ENCODE measurements around the gene PCDHGA2. TPM values are rescaled to one million over a fixed set of nuclear protein-coding genes. Genes with fewer than 3 reads are reported as not detected.
"Not testable (repeated sequence)": the region's sequence is repeated elsewhere in the genome, so short reads cannot be mapped to it uniquely, and the experiment has no call there.

The PCDHGA2 gene
- total RNA-seq: under 1 TPM in 4 of 5 experiments, not detected in 1; 0.10 to 0.15 (median 0.11) TPM
- not detected for polyA plus RNA-seq
- 0.40 reads per million for total RNA-seq

DNA sequence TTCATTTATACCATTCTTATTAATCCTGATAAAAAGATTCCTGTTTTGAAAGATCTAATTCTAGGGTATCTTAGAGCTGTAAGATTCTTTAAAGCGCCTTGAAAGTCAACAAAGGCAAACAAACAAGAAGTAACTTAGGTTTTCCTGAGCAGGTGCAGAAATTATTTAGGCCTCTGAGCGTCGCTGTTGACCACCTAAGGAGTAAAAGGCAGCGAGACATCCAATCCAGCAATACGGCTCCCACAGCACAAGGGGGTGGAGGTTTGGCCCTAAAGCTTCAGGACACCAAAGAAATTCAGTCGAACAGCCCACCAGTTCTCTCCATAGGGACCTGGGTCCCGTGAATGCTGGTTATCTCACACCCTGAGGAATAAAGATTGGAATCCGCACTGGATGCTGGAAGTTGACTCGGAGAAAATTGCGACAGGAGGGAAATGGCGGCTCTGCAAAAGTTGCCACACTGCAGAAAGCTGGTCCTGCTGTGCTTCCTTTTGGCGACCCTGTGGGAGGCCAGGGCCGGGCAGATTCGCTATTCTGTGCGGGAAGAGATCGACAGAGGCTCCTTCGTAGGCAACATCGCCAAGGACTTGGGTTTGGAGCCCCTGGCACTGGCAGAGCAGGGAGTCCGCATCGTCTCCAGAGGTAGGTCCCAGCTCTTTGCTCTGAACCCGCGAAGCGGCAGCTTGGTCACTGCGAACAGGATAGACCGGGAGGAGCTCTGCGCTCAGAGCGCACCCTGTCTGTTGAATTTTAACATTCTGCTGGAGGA lies at the start of gene PCDHGA2:
PCDHGA2 (plus strand) TSS at position 223 of the 769 bp plus-strand sequence.
- H3K4me3 Mint-ChIP-seq: peak within 1 kb of the TSS in 3 of 10 donors; percentile 32 to 77 (median 45)
- H3K9me3 Mint-ChIP-seq: peaks cover 15 to 98% (median 72%) of the 10 kb centered on the region in 11 donors
- H3K36me3 Mint-ChIP-seq: peaks cover 7 to 66% (median 8%) of the 10 kb centered on the region in 5 donors
- Histone ChIP-seq H3K27me3 (ENCODE audit: control insufficient read depth in 2 of 2, insufficient read depth in 2 of 2, low read length in 2 of 2) (peaks cover 0 to 17% of the 10 kb centered on the region in 2 donors), H3K36me3 (ENCODE audit: control insufficient read depth in 2 of 3, insufficient read depth in 3 of 3, low read length in 3 of 3) (no peaks in the 10 kb centered on the region), H3K4me1 (ENCODE audit: control insufficient read depth in 2 of 2, insufficient read depth in 2 of 2, low read length in 2 of 2) (no peaks in the 10 kb centered on the region), H3K9me3 (ENCODE audit: control insufficient read depth in 2 of 3, low read length in 3 of 3) (peaks cover 0 to 41% (median 5%) of the 10 kb centered on the region in 3 experiments), H3K27ac (ENCODE audit: low read depth, low read length) (no peak within 1 kb of the TSS), H3K4me3 (ENCODE audit: low read length) (no peak within 1 kb of the TSS)
- ATAC-seq (no peak), DNase-seq (no peak)
- ChIA-PET CTCF (no interaction called here), POLR2A (no interaction called here)
- H3K27ac Mint-ChIP-seq: no peak within 1 kb of the TSS
- intact Hi-C loops (cut with micrococcal nuclease): no loop called here
- H3K4me1 Mint-ChIP-seq: peaks cover 0 to 1% (median 0%) of the 10 kb centered on the region in 7 donors
- H3K27me3 Mint-ChIP-seq: peaks cover 67 to 90% (median 87%) of the 10 kb centered on the region in 5 donors

DNA sequence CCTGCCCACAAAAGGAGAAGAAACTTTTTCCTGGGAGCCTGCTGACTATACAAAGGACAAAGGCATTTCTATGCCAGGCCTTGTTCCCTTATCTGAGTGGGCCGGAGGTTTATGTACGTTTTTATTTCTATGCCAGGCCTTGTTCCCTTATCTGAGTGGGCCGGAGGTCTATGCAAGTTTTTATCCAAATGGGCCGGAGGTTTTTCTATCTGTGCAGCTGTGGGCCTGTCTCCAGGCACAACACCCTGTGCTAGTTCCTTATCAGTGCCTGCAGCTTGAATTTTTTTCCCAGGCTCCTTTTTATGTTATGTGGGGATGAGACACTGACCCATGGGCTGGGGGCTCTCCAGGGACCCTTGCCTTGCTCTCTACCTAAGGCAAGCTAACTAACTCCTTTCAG lies 40.2 kb upstream of the PCDHGA2 start:
- ChIA-PET CTCF (no interaction called here), POLR2A (no interaction called here)
- H3K9me3 Mint-ChIP-seq: peaks cover 19 to 100% (median 64%) of the 10 kb centered on the region in 11 donors
- H3K4me3 ChIP-seq (ENCODE audit: low read length): no peak overlapping the region
- H3K27ac ChIP-seq (ENCODE audit: low read depth, low read length): no peak overlapping the region
- intact Hi-C loops (cut with micrococcal nuclease): no loop called here
- H3K4me1 ChIP-seq (ENCODE audit: control insufficient read depth in 2 of 2, insufficient read depth in 2 of 2, low read length in 2 of 2): no peaks in the 10 kb centered on the region
- H3K9me3 ChIP-seq (ENCODE audit: control insufficient read depth in 2 of 3, low read length in 3 of 3): peaks cover 0 to 62% (median 16%) of the 10 kb centered on the region in 3 experiments
- peaks cover 3 to 59% (median 54%) of the 10 kb centered on the region in 5 donors for H3K36me3 Mint-ChIP-seq
- H3K4me3 Mint-ChIP-seq: no peak overlapping the region
- no peak for ATAC-seq
- H3K36me3 ChIP-seq (ENCODE audit: control insufficient read depth in 2 of 3, insufficient read depth in 3 of 3, low read length in 3 of 3): no peaks in the 10 kb centered on the region
- H3K4me1 Mint-ChIP-seq: no peaks in the 10 kb centered on the region
- no peaks in the 10 kb centered on the region for H3K27me3 Mint-ChIP-seq
- DNase-seq: no peak
- H3K27me3 ChIP-seq (ENCODE audit: control insufficient read depth in 2 of 2, insufficient read depth in 2 of 2, low read length in 2 of 2): no peaks in the 10 kb centered on the region
- no peak overlapping the region for H3K27ac Mint-ChIP-seq

DNA sequence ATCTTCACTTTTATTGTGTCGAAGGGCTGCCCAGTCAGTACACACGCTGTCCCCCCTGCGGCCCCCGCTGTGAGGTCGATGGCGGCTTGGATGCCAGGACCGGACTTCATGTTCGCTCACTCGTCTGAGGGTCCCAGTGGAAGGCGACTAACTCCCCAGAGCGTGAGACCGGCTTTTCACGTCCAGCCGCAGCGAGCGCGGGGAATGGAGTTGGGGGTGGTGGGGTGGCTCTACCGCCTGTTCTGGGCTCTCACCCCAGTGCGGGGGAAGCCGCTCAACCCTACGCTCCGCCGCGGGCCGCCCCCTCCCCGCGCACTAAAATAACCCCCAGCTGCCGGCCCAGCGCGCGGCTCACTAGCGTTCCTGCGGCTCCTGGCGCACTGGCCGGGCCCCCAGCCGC lies 34.8 kb upstream of the PCDHGA2 start, which contains the start of gene SLC25A2:
SLC25A2 (minus strand) TSS at position 294 of the 400 bp plus-strand sequence; CDS start at position 110, 184 bp downstream.
- Mint-ChIP-seq H3K27ac (peak within 1 kb of the TSS in 1 of 9 donors; percentile 29), H3K36me3 (peaks cover 2 to 34% (median 24%) of the 10 kb centered on the region in 5 donors), H3K4me1 (no peaks in the 10 kb centered on the region), H3K27me3 (no peaks in the 10 kb centered on the region), H3K4me3 (peak within 1 kb of the TSS in 2 of 10 donors; percentile 21 to 26), H3K9me3 (peaks cover 7 to 97% (median 63%) of the 10 kb centered on the region in 11 donors)
- Histone ChIP-seq H3K4me1 (ENCODE audit: control insufficient read depth in 2 of 2, insufficient read depth in 2 of 2, low read length in 2 of 2) (no peaks in the 10 kb centered on the region), H3K4me3 (ENCODE audit: low read length) (no peak within 1 kb of the TSS), H3K36me3 (ENCODE audit: control insufficient read depth in 2 of 3, insufficient read depth in 3 of 3, low read length in 3 of 3) (no peaks in the 10 kb centered on the region), H3K27me3 (ENCODE audit: control insufficient read depth in 2 of 2, insufficient read depth in 2 of 2, low read length in 2 of 2) (no peaks in the 10 kb centered on the region), H3K27ac (ENCODE audit: low read depth, low read length) (no peak within 1 kb of the TSS), H3K9me3 (ENCODE audit: control insufficient read depth in 2 of 3, low read length in 3 of 3) (peaks cover 4 to 85% (median 25%) of the 10 kb centered on the region in 3 experiments)
- ATAC-seq (no peak), DNase-seq (no peak)
- CTCF ChIA-PET: interaction anchor here (0.6 kb wide), 1 partner anchor 215 kb away, joined by 3 read pairs; no protein-coding TSS in a partner anchor
- POLR2A ChIA-PET: no interaction called here
- intact Hi-C loops (cut with micrococcal nuclease): no loop called here

DNA sequence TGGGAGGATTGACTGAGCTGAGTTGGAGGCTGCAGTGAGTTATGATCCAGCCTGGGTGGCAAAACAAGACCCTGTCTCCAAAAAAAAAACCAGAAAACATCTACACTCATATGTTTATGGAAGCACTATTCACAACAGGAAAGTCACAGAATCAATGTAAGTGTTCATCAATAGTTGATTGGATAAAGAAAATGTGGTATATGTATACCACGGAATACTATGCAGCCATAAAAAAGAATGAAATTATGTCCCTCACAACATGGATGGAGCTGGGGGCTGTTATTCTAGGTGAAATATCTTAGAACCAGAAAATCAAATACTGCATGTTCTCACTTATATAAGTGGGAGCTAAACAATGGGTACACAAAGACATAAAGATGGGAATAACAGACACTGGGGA lies 31.9 kb upstream of the PCDHGA2 start:
- ATAC-seq (no peak), DNase-seq (no peak)
- H3K9me3 Mint-ChIP-seq: peaks cover 8 to 97% (median 74%) of the 10 kb centered on the region in 11 donors
- POLR2A ChIA-PET: no interaction called here
- intact Hi-C loops (cut with micrococcal nuclease): no loop called here
- no peaks in the 10 kb centered on the region for H3K4me1 ChIP-seq (ENCODE audit: control insufficient read depth in 2 of 2, insufficient read depth in 2 of 2, low read length in 2 of 2)
- H3K4me3 Mint-ChIP-seq: no peak overlapping the region
- CTCF ChIA-PET: no interaction called here
- peaks cover 4 to 42% (median 25%) of the 10 kb centered on the region in 5 donors for H3K36me3 Mint-ChIP-seq
- no peak overlapping the region for H3K27ac Mint-ChIP-seq
- no peaks in the 10 kb centered on the region for H3K4me1 Mint-ChIP-seq
- H3K27ac ChIP-seq (ENCODE audit: low read depth, low read length): no peak overlapping the region
- peaks cover 4 to 80% (median 19%) of the 10 kb centered on the region in 3 experiments for H3K9me3 ChIP-seq (ENCODE audit: control insufficient read depth in 2 of 3, low read length in 3 of 3)
- no peak overlapping the region for H3K4me3 ChIP-seq (ENCODE audit: low read length)
- H3K27me3 ChIP-seq (ENCODE audit: control insufficient read depth in 2 of 2, insufficient read depth in 2 of 2, low read length in 2 of 2): no peaks in the 10 kb centered on the region
- H3K36me3 ChIP-seq (ENCODE audit: control insufficient read depth in 2 of 3, insufficient read depth in 3 of 3, low read length in 3 of 3): no peaks in the 10 kb centered on the region
- H3K27me3 Mint-ChIP-seq: no peaks in the 10 kb centered on the region

DNA sequence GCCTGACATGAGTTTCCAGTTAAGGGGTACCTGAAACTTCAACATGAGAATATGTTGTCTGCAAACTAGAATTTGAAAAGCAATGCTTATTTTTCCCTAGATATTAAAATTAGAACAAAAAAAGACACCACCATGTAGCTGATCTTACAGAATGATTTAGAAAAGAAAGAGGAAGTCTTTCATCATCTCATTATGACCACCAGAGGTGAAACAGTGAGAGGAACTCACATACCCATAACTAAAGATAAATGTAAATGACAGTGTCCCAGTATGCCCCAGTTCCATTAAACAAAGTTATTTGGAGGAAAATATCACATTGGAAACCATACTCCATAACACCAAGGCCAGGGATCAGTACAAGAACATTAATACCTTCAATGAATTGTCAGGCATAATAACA lies 24.8 kb upstream of the PCDHGA2 start:
- CTCF ChIA-PET: no interaction called here
- DNase-seq (no peak), ATAC-seq (no peak)
- Histone ChIP-seq H3K4me1 (ENCODE audit: control insufficient read depth in 2 of 2, insufficient read depth in 2 of 2, low read length in 2 of 2) (no peaks in the 10 kb centered on the region), H3K36me3 (ENCODE audit: control insufficient read depth in 2 of 3, insufficient read depth in 3 of 3, low read length in 3 of 3) (peaks cover 0 to 7% (median 0%) of the 10 kb centered on the region in 3 experiments), H3K27ac (ENCODE audit: low read depth, low read length) (no peak overlapping the region), H3K4me3 (ENCODE audit: low read length) (no peak overlapping the region), H3K27me3 (ENCODE audit: control insufficient read depth in 2 of 2, insufficient read depth in 2 of 2, low read length in 2 of 2) (no peaks in the 10 kb centered on the region), H3K9me3 (ENCODE audit: control insufficient read depth in 2 of 3, low read length in 3 of 3) (peaks cover 12 to 86% (median 22%) of the 10 kb centered on the region in 3 experiments)
- no peak overlapping the region for H3K27ac Mint-ChIP-seq
- peaks cover 23 to 98% (median 82%) of the 10 kb centered on the region in 11 donors for H3K9me3 Mint-ChIP-seq
- intact Hi-C loops (cut with micrococcal nuclease): no loop called here
- no peak overlapping the region for H3K4me3 Mint-ChIP-seq
- H3K27me3 Mint-ChIP-seq: no peaks in the 10 kb centered on the region
- H3K36me3 Mint-ChIP-seq: peaks cover 32 to 74% (median 57%) of the 10 kb centered on the region in 5 donors
- peaks cover 4 to 17% (median 11%) of the 10 kb centered on the region in 7 donors for H3K4me1 Mint-ChIP-seq
- POLR2A ChIA-PET: no interaction called here

DNA sequence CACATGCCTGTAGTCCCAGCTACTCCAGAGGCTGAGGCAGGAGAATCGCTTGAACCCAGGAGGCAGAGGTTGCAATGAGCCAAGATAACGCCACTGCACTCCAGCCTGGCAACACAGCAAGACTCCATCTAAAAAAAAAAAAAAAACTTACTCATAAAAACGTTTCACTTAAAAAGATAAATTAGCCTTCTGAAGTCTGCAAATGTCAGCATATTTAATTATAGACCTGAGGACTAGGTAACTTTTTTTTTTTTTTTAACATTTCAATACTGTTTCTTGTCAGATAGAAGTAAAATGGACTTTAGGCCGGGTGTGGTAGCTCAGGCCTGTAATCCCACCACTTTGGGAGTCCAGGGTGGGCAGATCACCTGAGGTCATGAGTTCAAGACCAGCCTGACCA lies 21.6 kb upstream of the PCDHGA2 start:
- H3K9me3 ChIP-seq (ENCODE audit: control insufficient read depth in 2 of 3, low read length in 3 of 3): peaks cover 26 to 84% (median 32%) of the 10 kb centered on the region in 3 experiments
- H3K27me3 ChIP-seq (ENCODE audit: control insufficient read depth in 2 of 2, insufficient read depth in 2 of 2, low read length in 2 of 2); H3K27me3 Mint-ChIP-seq; intact Hi-C loops (cut with micrococcal nuclease); ATAC-seq; CTCF ChIA-PET; H3K4me1 ChIP-seq (ENCODE audit: control insufficient read depth in 2 of 2, insufficient read depth in 2 of 2, low read length in 2 of 2); DNase-seq; H3K4me3 ChIP-seq (ENCODE audit: low read length); H3K27ac ChIP-seq (ENCODE audit: low read depth, low read length): not testable (repeated sequence)
- peaks cover 0 to 21% (median 10%) of the 10 kb centered on the region in 3 experiments for H3K36me3 ChIP-seq (ENCODE audit: control insufficient read depth in 2 of 3, insufficient read depth in 3 of 3, low read length in 3 of 3)
- peak overlapping the region in 1 of 9 donors; percentile 31 for H3K27ac Mint-ChIP-seq
- H3K9me3 Mint-ChIP-seq: peaks cover 24 to 98% (median 83%) of the 10 kb centered on the region in 11 donors
- peaks cover 18 to 47% (median 29%) of the 10 kb centered on the region in 7 donors for H3K4me1 Mint-ChIP-seq
- H3K4me3 Mint-ChIP-seq: peak overlapping the region in 1 of 10 donors; percentile 12
- POLR2A ChIA-PET: interaction anchor here (0.7 to 0.8 kb wide), 2 partner anchors 18 to 161 kb away, joined by 3 to 7 read pairs; no protein-coding TSS in a partner anchor
- H3K36me3 Mint-ChIP-seq: peaks cover 49 to 78% (median 70%) of the 10 kb centered on the region in 5 donors
